Lower leg skin (tissue), 3 donors: ENCODE measurements around the gene LRRC40.

Experiments used
- CTCF ChIP-seq, 3 donors: fragments of 450-650 bp; IDR thresholded peaks; one replicate each; pipeline ENCODE4 v1.5.1; 2016; ENCODE audit warnings: antibody characterized with exemption in 3 of 3, mild to moderate bottlenecking in 3 of 3, moderate library complexity in 2 of 3
- POLR2A ChIP-seq, 2 donors: fragments of 450-650 bp; IDR thresholded peaks; one replicate each; pipeline ENCODE4 v1.6.1; 2016 to 2017; ENCODE audit warnings: antibody characterized with exemption in 2 of 2, mild to moderate bottlenecking in 1 of 2, moderate library complexity in 1 of 2

- TF ChIP-seq POLR2A (IDR thresholded peaks at IDR 0.05) (no peak), CTCF (IDR thresholded peaks at IDR 0.05) (no peak)
Measured at GRCh38 chr1:70117046-70117445, 88.3 kb downstream of the LRRC40 start.
